ENCODE data around the gene DNM3. TPM values are rescaled to one million over a fixed set of nuclear protein-coding genes. Genes with fewer than 3 reads are reported as not detected.
A peak's percentile ranks its signal among the peaks of the same experiment; 100 is the strongest.

The DNM3 gene
- total RNA-seq, 4 donors from 2014 or later, result 2.7 to 3.3 TPM; not detected in 2

DNA sequence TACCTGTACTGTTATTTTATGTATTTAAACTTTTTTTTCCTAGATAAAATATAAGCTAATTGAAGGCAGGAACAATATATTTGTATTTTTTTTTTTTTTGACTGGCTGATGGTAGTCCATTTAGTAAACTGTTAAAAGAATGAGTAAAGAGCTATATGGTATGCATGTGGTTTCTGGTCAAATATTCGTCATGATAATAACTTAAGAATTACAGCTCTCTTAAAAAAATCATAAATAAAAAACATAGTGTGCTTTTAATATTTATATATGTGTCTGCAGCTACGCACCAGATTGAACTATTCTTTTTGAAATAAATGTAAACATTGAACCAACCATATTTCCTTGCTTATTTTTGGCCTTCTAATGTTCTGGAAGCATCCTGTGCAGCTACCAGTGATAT lies 306.9 kb downstream of the DNM3 start:
- DNase-seq, result no peak
- WGBS, 2 donors (ENCODE audit: low coverage in 1 of 2), result 69 to 81% methylated on average over 2 of the region's 2 CpGs
- TF ChIP-seq EP300 (IDR thresholded peaks at IDR 0.05; ENCODE audit: low read depth), result no peak
- TF ChIP-seq, protein P1, sequence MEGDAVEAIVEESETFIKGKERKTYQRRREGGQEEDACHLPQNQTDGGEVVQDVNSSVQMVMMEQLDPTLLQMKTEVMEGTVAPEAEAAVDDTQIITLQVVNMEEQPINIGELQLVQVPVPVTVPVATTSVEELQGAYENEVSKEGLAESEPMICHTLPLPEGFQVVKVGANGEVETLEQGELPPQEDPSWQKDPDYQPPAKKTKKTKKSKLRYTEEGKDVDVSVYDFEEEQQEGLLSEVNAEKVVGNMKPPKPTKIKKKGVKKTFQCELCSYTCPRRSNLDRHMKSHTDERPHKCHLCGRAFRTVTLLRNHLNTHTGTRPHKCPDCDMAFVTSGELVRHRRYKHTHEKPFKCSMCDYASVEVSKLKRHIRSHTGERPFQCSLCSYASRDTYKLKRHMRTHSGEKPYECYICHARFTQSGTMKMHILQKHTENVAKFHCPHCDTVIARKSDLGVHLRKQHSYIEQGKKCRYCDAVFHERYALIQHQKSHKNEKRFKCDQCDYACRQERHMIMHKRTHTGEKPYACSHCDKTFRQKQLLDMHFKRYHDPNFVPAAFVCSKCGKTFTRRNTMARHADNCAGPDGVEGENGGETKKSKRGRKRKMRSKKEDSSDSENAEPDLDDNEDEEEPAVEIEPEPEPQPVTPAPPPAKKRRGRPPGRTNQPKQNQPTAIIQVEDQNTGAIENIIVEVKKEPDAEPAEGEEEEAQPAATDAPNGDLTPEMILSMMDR (IDR thresholded peaks at IDR 0.05), result no peak
- no peak for TF ChIP-seq POLR2A (IDR thresholded peaks at IDR 0.05)
- no peak for TF ChIP-seq POLR2AphosphoS5 (IDR thresholded peaks at IDR 0.05)
- Histone ChIP-seq H3K9me3 (no peaks in the 10 kb centered on the region), H3K27ac (peak overlapping the region in 3 of 4 donors; percentile 7 to 45 (median 18)), H3K27me3 (no peaks in the 10 kb centered on the region), H3K4me1 (peaks cover 0 to 9% (median 0%) of the 10 kb centered on the region in 4 donors), H3K36me3 (no peaks in the 10 kb centered on the region), H3K4me3 (no peak overlapping the region)
- intact Hi-C loops (cut with DNase I; ENCODE audit: low total_unique reads) (no loop called here), in situ Hi-C loops (cut with MboI; ENCODE audit: low pct_ligation_motif_present in 1 of 4, low pct_unique_long_range_greater_than_20kb in 1 of 4, low sequenced_read_pairs in 3 of 4) (no loop called here)

DNA sequence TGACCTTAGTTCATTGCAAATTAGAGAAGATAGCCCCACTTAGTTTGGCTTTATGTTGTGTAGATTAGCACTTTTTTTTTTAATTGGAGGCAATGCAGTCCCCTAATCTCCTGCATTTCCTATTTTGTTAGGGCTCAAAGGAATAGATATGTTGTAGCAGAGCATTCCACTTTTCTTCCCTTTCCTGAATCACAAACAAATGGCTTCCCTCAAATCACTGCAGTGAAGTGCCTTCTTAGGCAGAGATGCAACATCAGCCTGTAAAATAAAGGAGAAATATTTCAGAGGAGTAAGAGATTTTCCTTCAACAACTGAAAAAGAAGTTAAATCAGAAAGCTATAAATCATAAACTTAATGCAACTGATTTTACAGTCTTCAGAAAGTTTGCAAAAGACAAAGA lies 307.4 kb downstream of the DNM3 start:
- in situ Hi-C loops (cut with MboI; ENCODE audit: low pct_ligation_motif_present in 1 of 4, low pct_unique_long_range_greater_than_20kb in 1 of 4, low sequenced_read_pairs in 3 of 4), result no loop called here
- Histone ChIP-seq H3K27me3 (no peaks in the 10 kb centered on the region), H3K4me3 (no peak overlapping the region), H3K9me3 (no peaks in the 10 kb centered on the region), H3K27ac (peak overlapping the region in 3 of 4 donors; percentile 7 to 45 (median 18)), H3K36me3 (no peaks in the 10 kb centered on the region), H3K4me1 (peaks cover 0 to 9% (median 0%) of the 10 kb centered on the region in 4 donors)
- intact Hi-C loops (cut with DNase I; ENCODE audit: low total_unique reads), result no loop called here
- TF ChIP-seq EP300 (IDR thresholded peaks at IDR 0.05; ENCODE audit: low read depth) (no peak), POLR2A (IDR thresholded peaks at IDR 0.05) (no peak), POLR2AphosphoS5 (IDR thresholded peaks at IDR 0.05) (no peak)
- TF ChIP-seq, protein P1 (IDR thresholded peaks at IDR 0.05), result no peak
- no peak for DNase-seq

DNA sequence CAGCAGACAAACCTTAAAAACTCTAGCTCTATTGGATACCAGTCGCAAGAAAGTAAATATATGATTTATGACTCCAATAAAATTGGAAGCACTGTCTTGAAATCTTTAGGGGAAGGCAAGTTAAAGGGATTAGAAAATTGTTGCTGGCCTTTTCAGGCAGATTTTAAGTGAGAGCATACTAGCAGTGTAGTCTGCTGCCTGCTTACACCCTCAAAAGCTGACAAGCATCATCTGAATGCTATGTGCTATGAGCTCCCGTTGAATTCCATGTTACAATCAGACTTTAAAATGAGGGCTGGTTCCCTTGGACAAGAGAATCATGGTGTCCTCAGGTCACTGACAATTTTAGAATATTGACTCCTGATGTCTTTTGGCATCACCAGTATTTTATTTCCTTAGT lies 308.0 kb downstream of the DNM3 start:
- Histone ChIP-seq H3K9me3 (no peaks in the 10 kb centered on the region), H3K27ac (peak overlapping the region in 2 of 4 donors; percentile 18 to 45), H3K4me1 (peaks cover 0 to 9% (median 0%) of the 10 kb centered on the region in 4 donors), H3K4me3 (no peak overlapping the region), H3K27me3 (no peaks in the 10 kb centered on the region), H3K36me3 (no peaks in the 10 kb centered on the region)
- no peak for DNase-seq
- TF ChIP-seq POLR2AphosphoS5 (IDR thresholded peaks at IDR 0.05) (no peak), EP300 (IDR thresholded peaks at IDR 0.05; ENCODE audit: low read depth) (no peak), POLR2A (IDR thresholded peaks at IDR 0.05) (no peak)
- TF ChIP-seq, protein P1 (IDR thresholded peaks at IDR 0.05), result no peak
- intact Hi-C loops (cut with DNase I; ENCODE audit: low total_unique reads), result no loop called here
- in situ Hi-C loops (cut with MboI; ENCODE audit: low pct_ligation_motif_present in 1 of 4, low pct_unique_long_range_greater_than_20kb in 1 of 4, low sequenced_read_pairs in 3 of 4), result no loop called here
- WGBS, 2 donors (ENCODE audit: low coverage in 1 of 2), result 56 to 65% methylated on average over 2 of the region's 2 CpGs

DNA sequence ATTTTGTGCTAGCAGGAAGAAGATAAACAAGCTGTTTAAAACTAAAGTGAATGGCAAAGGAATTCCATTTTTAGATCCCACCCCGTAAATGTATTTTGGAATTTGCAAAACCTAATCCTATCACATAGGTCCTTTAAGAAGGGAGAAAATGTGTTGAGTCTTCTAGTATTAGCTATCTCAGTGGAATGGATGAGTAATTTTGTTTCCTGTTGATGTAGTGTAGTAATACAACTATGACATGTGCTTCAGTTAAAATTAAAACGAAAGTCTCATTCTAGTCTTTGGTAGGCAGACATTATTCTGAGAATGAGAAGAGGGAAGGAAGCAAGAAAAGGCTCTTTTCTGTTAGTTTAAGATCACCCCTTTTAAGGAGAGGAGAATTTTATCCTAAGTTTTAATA lies 313.3 kb downstream of the DNM3 start:
- in situ Hi-C loops (cut with MboI; ENCODE audit: low pct_ligation_motif_present in 1 of 4, low pct_unique_long_range_greater_than_20kb in 1 of 4, low sequenced_read_pairs in 3 of 4), result no loop called here
- Histone ChIP-seq H3K36me3 (no peaks in the 10 kb centered on the region), H3K9me3 (no peaks in the 10 kb centered on the region), H3K4me3 (no peak overlapping the region), H3K27me3 (no peaks in the 10 kb centered on the region), H3K27ac (peak overlapping the region in 1 of 4 donors; percentile 1), H3K4me1 (peaks cover 0 to 3% (median 0%) of the 10 kb centered on the region in 4 donors)
- TF ChIP-seq POLR2AphosphoS5 (IDR thresholded peaks at IDR 0.05) (no peak), EP300 (IDR thresholded peaks at IDR 0.05; ENCODE audit: low read depth) (no peak), POLR2A (IDR thresholded peaks at IDR 0.05) (no peak)
- TF ChIP-seq, protein P1 (IDR thresholded peaks at IDR 0.05), result no peak
- intact Hi-C loops (cut with DNase I; ENCODE audit: low total_unique reads), result no loop called here
- no peak for DNase-seq
- 42 to 45% methylated on average over 2 of the region's 2 CpGs for WGBS, 2 donors (ENCODE audit: low coverage in 1 of 2)
